ENCODE data around the gene DNMT3L. TPM values are rescaled to one million over a fixed set of nuclear protein-coding genes. Genes with fewer than 3 reads are reported as not detected.
"Not testable (repeated sequence)": the region's sequence is repeated elsewhere in the genome, so short reads cannot be mapped to it uniquely, and the experiment has no call there.

The DNMT3L gene
- total RNA-seq, 2 donors from 2014 or later: not detected

- Histone ChIP-seq H3K9me3 (no peaks in the 10 kb centered on the region), H3K4me3 (no peak overlapping the region), H3K36me3 (replicated peaks in 1 of 2; ENCODE audit: insufficient read depth in 1 of 2, low read depth in 2 of 2) (no peaks in the 10 kb centered on the region), H3K4me1 (no peaks in the 10 kb centered on the region), H3K27ac (no peak overlapping the region), H3K27me3 (no peaks in the 10 kb centered on the region)
- WGBS, 2 donors: 45 to 61% methylated on average over 12 to 29 of the region's 29 CpGs
- intact Hi-C loops (cut with DNase I): no loop called here
- TF ChIP-seq CTCF (IDR thresholded peaks at IDR 0.05): no peak
- TF ChIP-seq POLR2A (IDR thresholded peaks at IDR 0.05): no peak
- no peak for ATAC-seq
- peak in 1 of 4 donors; percentile 0 for DNase-seq
Observed at GRCh38 chr21:44253832-44254710, 7.6 kb downstream of the DNMT3L start.

GRCh38 chr21:44249204-44250037, 12.3 kb downstream of the DNMT3L start:
- H3K9me3 ChIP-seq; H3K4me3 ChIP-seq; H3K27ac ChIP-seq; H3K27me3 ChIP-seq; intact Hi-C loops (cut with DNase I); H3K36me3 ChIP-seq (replicated peaks in 1 of 2; ENCODE audit: insufficient read depth in 1 of 2, low read depth in 2 of 2); ATAC-seq; H3K4me1 ChIP-seq; DNase-seq: not testable (repeated sequence)
- WGBS, 2 donors: no CpG with 5 or more reads among the region's 33 CpGs

GRCh38 chr21:44247904-44248303, 13.8 kb downstream of the DNMT3L start:
- H3K27ac ChIP-seq; H3K4me1 ChIP-seq; intact Hi-C loops (cut with DNase I); H3K27me3 ChIP-seq; H3K9me3 ChIP-seq; ATAC-seq; H3K4me3 ChIP-seq; DNase-seq; H3K36me3 ChIP-seq (replicated peaks in 1 of 2; ENCODE audit: insufficient read depth in 1 of 2, low read depth in 2 of 2): not testable (repeated sequence)
- no CpG with 5 or more reads among the region's 17 CpGs for WGBS, 2 donors

GRCh38 chr21:44243980-44244379, 17.7 kb downstream of the DNMT3L start:
- H3K36me3 ChIP-seq (replicated peaks in 1 of 2; ENCODE audit: insufficient read depth in 1 of 2, low read depth in 2 of 2); intact Hi-C loops (cut with DNase I); ATAC-seq; DNase-seq; H3K4me3 ChIP-seq; H3K4me1 ChIP-seq; H3K27me3 ChIP-seq; H3K27ac ChIP-seq; H3K9me3 ChIP-seq: not testable (repeated sequence)
- WGBS, 2 donors: no CpG with 5 or more reads among the region's 15 CpGs

GRCh38 chr21:44241281-44241680, 20.4 kb downstream of the DNMT3L start:
- H3K4me3 ChIP-seq; DNase-seq; H3K27me3 ChIP-seq; H3K27ac ChIP-seq; intact Hi-C loops (cut with DNase I); H3K36me3 ChIP-seq (replicated peaks in 1 of 2; ENCODE audit: insufficient read depth in 1 of 2, low read depth in 2 of 2); H3K9me3 ChIP-seq; H3K4me1 ChIP-seq: not testable (repeated sequence)
- no CpG with 5 or more reads among the region's 27 CpGs for WGBS, 2 donors
- ATAC-seq: peak; percentile 15

- H3K9me3 ChIP-seq; H3K36me3 ChIP-seq (replicated peaks in 1 of 2; ENCODE audit: insufficient read depth in 1 of 2, low read depth in 2 of 2); H3K27ac ChIP-seq; H3K4me1 ChIP-seq; H3K27me3 ChIP-seq; H3K4me3 ChIP-seq; DNase-seq; intact Hi-C loops (cut with DNase I): not testable (repeated sequence)
- no CpG with 5 or more reads among the region's 53 CpGs for WGBS, 2 donors
- peak; percentile 90 for ATAC-seq
Observed at GRCh38 chr21:44240842-44241241, 20.9 kb downstream of the DNMT3L start, which contains the start of gene ICOSLG. TSS of gene ICOSLG (minus strand) at chr21:44240943. CDS start at chr21:44240817, 126 bp downstream.

GRCh38 chr21:44240353-44240752, 21.3 kb downstream of the DNMT3L start:
- H3K27ac ChIP-seq; H3K9me3 ChIP-seq; H3K36me3 ChIP-seq (replicated peaks in 1 of 2; ENCODE audit: insufficient read depth in 1 of 2, low read depth in 2 of 2); DNase-seq; H3K27me3 ChIP-seq; intact Hi-C loops (cut with DNase I); H3K4me1 ChIP-seq; H3K4me3 ChIP-seq: not testable (repeated sequence)
- peak; percentile 60 for ATAC-seq
- WGBS, 2 donors: no CpG with 5 or more reads among the region's 46 CpGs

GRCh38 chr21:44229561-44229960, 32.1 kb downstream of the DNMT3L start:
- DNase-seq; intact Hi-C loops (cut with DNase I); H3K9me3 ChIP-seq; H3K27me3 ChIP-seq; ATAC-seq; H3K4me1 ChIP-seq; H3K36me3 ChIP-seq (replicated peaks in 1 of 2; ENCODE audit: insufficient read depth in 1 of 2, low read depth in 2 of 2); H3K4me3 ChIP-seq; H3K27ac ChIP-seq: not testable (repeated sequence)
- WGBS, 2 donors: no CpG with 5 or more reads among the region's 22 CpGs

- H3K4me1 ChIP-seq; H3K27me3 ChIP-seq; DNase-seq; H3K4me3 ChIP-seq; H3K9me3 ChIP-seq; H3K27ac ChIP-seq; H3K36me3 ChIP-seq (replicated peaks in 1 of 2; ENCODE audit: insufficient read depth in 1 of 2, low read depth in 2 of 2); intact Hi-C loops (cut with DNase I); ATAC-seq: not testable (repeated sequence)
- WGBS, 2 donors: no CpG with 5 or more reads among the region's 13 CpGs
Observed at GRCh38 chr21:44228109-44228508, 33.6 kb downstream of the DNMT3L start.

GRCh38 chr21:44227614-44228013, 34.1 kb downstream of the DNMT3L start:
- intact Hi-C loops (cut with DNase I); H3K27ac ChIP-seq; H3K9me3 ChIP-seq; H3K4me3 ChIP-seq; H3K4me1 ChIP-seq; ATAC-seq; H3K27me3 ChIP-seq; DNase-seq; H3K36me3 ChIP-seq (replicated peaks in 1 of 2; ENCODE audit: insufficient read depth in 1 of 2, low read depth in 2 of 2): not testable (repeated sequence)
- no CpG with 5 or more reads among the region's 9 CpGs for WGBS, 2 donors

Measured in body of pancreas (tissue), 4 donors.